HG03103 (cell line): ENCODE measurements around the gene SLC35D2.
"Not testable (repeated sequence)": the region's sequence is repeated elsewhere in the genome, so short reads cannot be mapped to it uniquely, and the experiment has no call there.

Source experiments
- ATAC-seq: cut with Tn5 transposase; IDR thresholded peaks from one replicate; pipeline ENCODE4 v1.9.1; 2021; ENCODE audit warnings: low read depth; ENCODE audit not compliant: unreplicated experiment

Gene SLC35D2

GRCh38 chr9:96318921-96319565 is 64.5 kb downstream of the SLC35D2 start:
- ATAC-seq, result no peak

DNA sequence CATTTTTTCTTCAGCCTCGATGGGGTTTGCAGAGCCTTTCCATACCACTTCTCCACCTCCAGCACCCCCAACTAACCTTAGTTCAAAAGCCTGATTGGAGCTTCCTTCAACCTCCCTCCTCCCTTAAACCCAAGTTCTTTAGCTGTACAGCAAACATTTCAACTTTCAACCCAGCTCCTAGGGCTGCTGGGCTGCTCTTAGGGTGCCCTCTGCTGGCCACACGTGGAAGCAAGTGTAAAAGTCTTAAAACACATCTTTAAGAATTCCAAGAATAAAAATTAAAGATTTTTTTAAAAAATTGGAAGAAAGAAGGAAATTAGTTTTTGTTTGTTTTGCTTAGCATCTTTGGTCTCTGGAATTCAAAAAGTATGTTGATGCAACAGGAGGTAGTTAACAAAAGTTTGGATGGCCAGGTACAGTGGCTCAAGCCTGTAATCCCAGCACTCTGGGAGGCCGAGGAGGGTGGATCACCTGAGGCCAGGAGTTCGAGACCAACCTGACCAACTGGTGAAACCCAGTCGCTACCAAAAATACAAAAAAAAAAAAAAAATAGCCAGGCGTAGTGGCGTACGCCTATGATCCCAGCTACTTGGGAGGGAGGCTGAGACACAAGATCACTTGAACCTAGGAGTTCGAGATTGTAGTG is 66.1 kb downstream of the SLC35D2 start:
- ATAC-seq, result no peak

DNA sequence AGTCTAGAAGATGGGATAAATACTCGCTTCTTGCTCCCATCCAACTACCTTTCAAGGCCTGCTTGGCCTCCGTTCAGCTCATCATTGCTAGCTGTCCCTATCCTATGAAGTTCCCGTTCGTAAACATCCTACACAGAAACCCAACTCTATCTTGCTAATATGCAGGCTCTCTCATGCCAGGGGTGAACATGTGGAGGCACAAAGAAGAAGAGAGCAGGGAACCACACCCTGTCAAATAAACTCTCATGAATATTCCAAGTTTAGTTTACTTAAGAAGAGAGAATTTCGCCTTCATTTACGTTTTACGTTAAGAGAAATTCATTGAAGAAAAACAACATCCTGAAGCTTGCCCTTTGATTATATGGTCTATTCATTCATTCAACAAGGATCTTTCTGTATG is 73.7 kb downstream of the SLC35D2 start:
- ATAC-seq, result no peak

- not testable (repeated sequence) for ATAC-seq
Observed at GRCh38 chr9:96306958-96307357, 76.6 kb downstream of the SLC35D2 start.

DNA sequence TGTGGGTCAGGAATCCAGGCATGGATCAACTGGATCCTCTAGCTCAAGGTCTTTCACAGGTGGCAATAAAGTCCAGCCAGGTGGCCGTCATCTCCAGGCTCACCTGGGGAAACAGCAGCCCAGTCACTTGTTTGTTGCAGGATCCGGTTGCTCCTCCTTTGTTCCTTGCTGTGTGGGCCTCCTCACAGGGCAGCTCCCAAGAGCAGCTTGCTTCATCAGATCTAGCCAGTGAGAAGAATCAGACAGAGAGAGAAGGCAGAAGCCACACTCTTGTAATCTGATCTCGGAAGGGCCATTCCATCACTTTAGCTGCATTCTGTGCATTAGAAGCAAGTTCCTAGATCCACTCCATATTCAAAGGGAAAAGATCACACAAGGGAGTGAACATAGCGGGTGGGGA is 78.3 kb downstream of the SLC35D2 start:
- ATAC-seq, result no peak

DNA sequence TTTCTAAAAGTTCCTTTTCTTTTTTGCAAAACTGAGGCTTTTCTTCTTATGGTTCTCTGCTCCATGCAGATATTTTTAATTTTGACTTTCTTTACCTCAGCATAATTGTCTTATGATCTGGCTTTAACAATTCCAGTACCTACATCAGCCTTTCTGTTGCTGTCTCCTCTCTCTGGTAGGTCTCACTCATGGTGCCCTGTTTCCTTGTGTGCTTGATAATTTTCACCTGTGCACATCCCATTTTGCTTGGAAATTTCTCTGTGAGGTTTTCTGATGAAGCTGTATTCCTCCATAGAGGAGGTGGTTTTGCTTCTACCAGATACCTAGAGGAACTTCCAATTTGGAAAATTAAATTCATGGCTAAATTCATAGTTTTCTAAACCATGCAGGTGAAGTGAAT is 79.3 kb downstream of the SLC35D2 start:
- no peak for ATAC-seq

DNA sequence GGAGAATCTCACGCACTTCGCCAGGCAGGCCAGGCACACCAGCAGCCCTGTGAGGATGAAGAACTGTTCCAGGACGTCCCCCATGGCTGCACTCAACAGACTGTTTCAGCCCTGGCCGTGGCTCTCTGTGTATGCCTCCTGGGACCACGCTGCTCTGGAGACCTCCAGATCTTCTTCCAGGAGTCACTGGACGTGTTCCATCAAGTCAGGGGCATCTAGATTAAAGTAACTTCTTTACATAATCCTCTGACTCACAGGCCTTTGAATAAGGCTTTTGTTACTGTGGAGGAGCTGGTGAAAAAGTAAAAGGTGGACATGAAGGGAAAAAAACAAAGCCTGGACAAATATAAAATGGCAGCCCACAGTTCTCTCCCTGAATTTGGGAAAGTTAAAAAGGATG is 81.5 kb downstream of the SLC35D2 start, which contains the start of gene HSD17B3:
Gene HSD17B3 (minus strand): TSS at position 156 of the 400 bp plus-strand sequence. CDS start 72 bp downstream, at position 84.
- ATAC-seq, result no peak

DNA sequence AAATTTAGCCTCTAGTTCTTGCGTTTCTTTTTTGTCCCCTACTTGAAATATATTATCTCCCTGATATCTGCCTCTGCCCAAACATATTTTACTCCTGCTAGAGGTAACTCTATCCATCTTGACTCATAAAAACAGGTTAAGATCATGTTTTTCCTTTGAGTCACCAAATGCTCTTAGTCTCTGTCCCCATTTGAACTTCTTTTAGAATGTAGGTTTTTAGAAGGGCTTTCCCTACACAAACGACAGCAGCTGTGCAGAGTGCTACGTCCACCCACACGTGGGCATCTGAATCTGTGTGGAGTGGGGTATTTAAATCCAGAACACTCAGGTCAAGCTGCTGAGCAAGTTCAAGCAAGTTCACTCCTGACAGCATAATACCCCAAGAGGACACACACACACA is 83.7 kb downstream of the SLC35D2 start:
- ATAC-seq, result no peak

- ATAC-seq, result no peak
Observed at GRCh38 chr9:96294159-96294545, 89.4 kb downstream of the SLC35D2 start.

GRCh38 chr9:96293498-96294158 is 89.9 kb downstream of the SLC35D2 start:
- no peak for ATAC-seq

DNA sequence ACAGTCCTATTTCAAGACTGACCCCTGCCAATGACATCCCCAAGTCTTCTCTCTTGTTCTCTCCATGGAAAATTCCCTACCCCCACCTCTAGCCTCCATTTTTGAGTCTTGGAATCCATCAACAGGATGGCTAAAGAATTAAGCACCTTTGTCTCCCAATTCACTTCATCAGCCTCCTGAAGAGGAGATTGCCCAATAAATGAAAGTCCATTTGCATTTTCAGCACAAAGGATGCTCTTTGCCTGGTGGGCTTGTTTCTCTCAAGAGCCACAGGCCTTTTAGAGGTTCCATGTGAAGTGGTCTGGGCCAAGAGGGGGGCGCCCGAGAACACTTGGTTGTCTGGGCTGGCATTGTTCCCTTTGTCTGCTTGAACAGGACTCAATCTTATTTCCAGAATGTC is 94.1 kb downstream of the SLC35D2 start:
- no peak for ATAC-seq

DNA sequence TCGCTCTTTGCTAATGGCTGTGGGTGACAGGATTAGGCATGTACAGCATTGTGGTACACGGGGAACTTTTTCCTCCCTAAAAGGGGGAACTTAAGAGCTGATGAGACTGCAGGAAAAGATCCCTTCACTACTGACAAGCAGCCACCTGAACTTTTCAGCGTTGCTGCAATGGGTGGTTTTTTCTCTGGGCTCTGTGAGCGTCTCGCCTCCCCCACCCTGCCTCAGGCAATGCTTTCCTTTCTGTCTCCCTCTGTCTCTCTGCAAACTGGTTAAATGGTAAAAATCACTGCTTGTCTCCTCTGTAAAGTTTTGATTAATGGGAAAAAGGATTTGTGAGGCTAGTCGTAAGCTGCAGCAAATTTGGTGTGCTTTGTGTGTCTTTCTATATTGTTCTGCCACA is 101.9 kb downstream of the SLC35D2 start:
- ATAC-seq, result no peak

GRCh38 chr9:96279932-96280331 is 103.6 kb downstream of the SLC35D2 start:
- ATAC-seq, result no peak

DNA sequence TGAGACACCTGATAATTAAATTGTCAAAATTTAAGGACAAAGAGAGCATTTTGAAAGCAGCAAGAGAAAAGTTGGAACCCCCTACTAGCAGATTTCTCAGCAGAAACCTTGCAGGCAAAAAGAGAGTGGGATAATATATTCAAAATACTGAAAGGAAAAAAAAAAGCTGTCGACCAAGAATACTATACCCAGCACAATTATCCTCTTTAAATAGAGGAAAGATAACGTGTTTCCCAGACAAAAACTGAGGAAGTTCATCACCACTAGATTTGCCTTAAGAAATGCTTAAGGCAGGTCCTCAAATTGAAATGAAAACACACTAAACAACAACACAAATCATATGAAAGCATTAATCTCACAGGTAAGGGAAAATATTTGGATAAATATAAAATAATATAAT is 108.6 kb downstream of the SLC35D2 start:
- ATAC-seq, result no peak
